C4-2B (cell line): ENCODE data around the gene RPUSD2.

ENCODE experiments used
- H3K27ac ChIP-seq: fragments of 450-650 bp; 2 replicates; pipeline ENCODE4 v1.5.1; 2017
- CTCF ChIP-seq: fragments of 450-650 bp; conservative IDR thresholded peaks from 2 replicates; pipeline ENCODE4 v1.5.1; 2017; ENCODE audit warnings: mild to moderate bottlenecking
- ZFX ChIP-seq: fragments of 450-650 bp; IDR thresholded peaks from 2 replicates; pipeline ENCODE4 v1.6.1; 2017

The RPUSD2 gene

DNA sequence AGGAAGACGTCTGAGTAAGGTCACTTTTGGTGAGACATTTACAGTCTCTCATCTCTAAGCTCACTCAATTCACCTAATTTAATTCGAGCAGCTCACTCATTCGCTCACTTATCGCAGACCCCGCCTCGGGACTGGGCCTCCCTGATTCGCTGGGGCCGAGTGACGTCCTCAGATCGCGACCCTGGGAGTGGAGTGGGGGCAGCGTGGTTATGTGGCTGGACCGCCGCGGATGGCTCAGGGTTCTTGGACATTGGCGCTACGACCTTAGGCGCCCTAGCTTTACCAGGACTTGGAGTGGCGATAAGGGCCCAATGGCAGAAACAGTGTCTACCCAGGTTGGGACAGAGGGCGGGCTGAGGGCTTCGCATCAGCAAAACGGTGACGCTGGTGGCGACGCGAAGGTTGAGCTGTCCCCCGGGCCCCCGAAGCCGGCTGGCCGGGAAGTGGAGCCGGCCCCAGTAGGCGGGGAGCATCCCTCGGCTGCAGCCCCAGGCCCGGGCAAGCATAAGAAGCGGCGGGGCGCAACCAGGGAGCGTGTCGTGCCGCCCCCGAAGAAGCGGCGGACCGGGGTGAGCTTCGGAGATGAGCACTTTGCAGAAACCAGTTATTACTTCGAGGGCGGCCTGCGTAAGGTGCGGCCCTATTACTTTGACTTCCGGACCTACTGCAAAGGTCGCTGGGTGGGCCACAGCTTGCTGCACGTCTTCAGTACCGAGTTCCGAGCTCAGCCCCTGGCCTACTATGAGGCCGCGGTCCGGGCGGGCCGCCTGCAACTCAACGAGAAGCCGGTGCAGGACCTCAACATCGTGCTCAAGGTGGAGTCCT, at the start of gene RPUSD2:
TSS of gene RPUSD2 (plus strand) at position 171 of the 825 bp plus-strand sequence. CDS start at position 210, 39 bp downstream.
- H3K27ac ChIP-seq = peak within 1 kb of the TSS; percentile 72

DNA sequence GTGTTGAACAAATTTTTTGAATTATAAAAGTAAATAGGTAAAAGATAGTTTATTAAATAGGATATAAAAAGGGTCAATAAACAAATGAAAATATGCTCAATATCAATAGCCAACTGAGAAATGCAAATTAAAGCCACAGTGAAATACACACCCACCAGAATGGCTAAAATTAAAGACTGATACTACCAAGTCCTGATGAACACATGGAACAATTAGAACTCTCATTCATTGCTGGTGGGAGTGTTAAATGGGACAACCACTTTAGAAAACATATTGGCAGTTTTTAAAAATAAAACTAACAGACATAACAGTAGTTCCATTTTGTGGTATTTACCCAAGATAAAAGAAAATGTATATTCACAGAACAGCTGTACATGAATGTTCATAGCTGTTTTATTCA, 45.5 kb upstream of the RPUSD2 start:
- no peak for TF ChIP-seq CTCF
- no peak for TF ChIP-seq ZFX

More for the DNA sequence above, at the start of gene RPUSD2:
- peak; percentile 83 for TF ChIP-seq ZFX
- TF ChIP-seq CTCF = no peak

DNA sequence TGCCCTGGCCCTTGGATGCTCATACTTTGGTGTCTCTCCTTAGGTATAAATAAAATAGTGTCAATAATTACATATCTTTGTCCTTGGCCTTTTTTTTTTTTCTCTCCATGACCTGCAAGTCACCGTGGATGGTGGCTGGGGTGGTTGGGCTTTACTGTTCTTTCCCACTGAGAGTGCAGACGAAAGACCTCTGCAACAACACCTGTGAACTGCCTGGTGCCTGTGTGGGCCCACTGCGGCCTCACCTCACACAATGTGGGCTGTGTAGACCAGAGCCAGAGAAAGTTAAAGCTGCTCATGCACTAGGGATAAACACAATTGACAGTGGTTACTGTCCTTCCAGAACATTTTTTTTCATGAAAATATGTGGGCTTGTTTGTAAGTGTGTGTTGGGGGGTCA, 43.2 kb upstream of the RPUSD2 start:
- H3K27ac ChIP-seq = no peak overlapping the region
- TF ChIP-seq ZFX = no peak
- no peak for TF ChIP-seq CTCF

More for the DNA sequence above, 45.5 kb upstream of the RPUSD2 start:
- no peak overlapping the region for H3K27ac ChIP-seq

DNA sequence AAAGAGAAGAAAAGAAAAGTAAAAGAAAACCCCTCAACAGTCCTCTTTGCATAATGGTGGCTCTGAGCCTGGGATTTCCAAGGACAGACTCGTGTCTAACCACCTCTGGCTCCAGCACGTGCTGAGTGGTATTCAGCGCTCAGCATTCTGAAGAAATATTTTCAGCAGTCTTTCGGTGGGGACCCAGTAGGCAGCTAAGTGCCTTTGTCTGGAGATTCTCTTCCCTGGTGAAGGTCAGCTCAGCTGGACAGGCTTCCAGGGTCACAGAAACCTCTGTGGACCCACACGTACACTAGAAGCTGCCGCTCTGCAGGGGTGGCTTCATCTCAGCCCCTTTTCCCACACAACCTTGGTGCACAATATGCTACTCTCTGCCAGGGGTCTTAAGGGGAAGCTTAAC, 40.3 kb upstream of the RPUSD2 start:
- no peak overlapping the region for H3K27ac ChIP-seq
- TF ChIP-seq ZFX (no peak), CTCF (no peak)

DNA sequence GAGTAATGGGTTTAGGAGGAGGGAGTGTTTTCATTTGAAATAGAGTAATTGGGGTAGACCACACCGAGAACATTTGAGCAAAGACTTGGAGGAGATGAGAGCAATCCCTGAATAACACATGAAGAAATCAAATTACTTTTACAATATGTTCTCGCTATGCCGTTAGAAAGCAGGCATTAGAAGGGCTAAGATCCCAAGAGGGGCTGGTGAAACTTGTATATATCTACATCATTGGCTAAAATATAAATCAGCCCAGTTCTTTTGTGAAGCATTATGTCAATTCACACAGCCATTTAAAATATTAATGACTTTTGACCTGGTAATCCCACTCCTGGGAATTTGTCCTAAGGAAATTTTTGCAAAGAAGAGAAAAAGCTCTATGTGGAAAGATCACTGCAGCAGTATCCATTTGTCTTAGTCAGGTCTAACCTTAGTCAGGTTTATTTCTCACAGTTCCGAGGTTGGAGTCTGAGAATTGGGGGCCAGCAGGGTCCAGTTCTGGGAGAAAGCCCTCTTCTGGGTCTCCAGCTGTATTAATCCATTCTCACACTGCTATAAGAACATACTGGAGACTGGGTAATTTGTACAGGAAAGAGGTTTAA, 35.2 kb upstream of the RPUSD2 start:
- TF ChIP-seq ZFX (no peak), CTCF (no peak)
- no peak overlapping the region for H3K27ac ChIP-seq

DNA sequence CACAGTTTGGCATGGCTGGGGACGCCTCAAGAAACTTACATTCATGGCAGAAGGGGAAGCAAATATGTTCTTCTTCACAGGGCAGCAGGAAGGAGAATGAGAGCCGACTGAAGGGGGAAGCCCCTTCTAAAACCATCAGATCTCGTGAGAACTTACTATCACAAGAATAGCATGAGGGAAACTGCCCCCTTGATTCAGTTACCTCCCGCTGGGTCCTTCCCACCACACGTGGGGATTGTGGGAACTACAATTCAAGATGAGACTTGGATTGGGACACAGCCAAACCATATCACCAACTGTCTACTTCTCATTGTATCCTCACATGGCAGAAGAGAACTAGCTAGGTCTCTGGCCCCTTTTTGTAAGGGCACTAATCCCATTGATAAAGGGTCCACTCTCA, 34.7 kb upstream of the RPUSD2 start:
- H3K27ac ChIP-seq = no peak overlapping the region
- TF ChIP-seq CTCF (no peak), ZFX (no peak)

GRCh38 chr15:40536501-40536900, 32.6 kb upstream of the RPUSD2 start:
- TF ChIP-seq ZFX (no peak), CTCF (no peak)
- no peak overlapping the region for H3K27ac ChIP-seq
